ENCODE data around the gene COL4A2.

The COL4A2 gene

DNA sequence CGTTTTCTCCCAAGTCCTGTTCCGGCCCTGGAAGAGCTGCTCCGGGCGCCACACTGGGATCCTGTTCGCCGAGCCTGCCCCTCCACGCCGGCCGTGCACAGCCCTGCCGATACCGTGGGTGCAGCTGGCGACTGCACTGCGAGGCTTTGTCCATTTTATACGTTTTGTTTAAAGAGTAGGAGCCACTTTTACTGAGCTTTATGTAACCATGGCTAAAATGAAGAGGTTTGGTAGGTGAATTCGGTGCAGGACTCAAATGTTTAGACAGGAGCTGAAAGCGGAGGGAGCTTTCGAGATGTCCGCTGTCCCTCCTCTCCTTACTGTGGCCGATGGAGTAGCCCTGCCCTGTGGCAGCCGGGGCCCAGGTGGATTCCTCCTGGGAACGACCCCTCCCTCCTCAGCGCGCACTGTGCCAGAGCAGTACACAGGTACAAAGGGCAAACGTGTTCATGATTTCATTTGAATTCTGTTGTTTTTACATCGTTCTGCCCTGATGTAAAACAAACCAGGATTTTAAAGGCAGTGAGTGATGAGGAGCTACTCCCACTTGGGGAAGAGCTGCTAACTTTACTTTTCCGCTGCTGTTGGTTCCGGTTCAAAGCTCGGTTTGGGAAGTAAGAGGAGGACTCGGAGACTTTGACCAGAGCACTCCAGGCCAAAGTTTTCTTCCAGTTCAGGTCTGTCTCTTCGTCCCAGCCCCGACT is 1.7 kb downstream of the COL4A2 start:
- POLR2A ChIA-PET: interaction anchor here (0.8 to 3.0 kb wide), 6 partner anchors 14 to 103 kb away, joined by 3 to 12 read pairs (median 7); no protein-coding TSS in a partner anchor
- H3K4me3 ChIP-seq (ENCODE audit: low read depth, low read length): peak overlapping the region; percentile 78
- DNase-seq (ENCODE audit: low read depth, low spot score): no peak
- CTCF ChIA-PET: interaction anchor here (1.0 to 1.3 kb wide), 5 partner anchors 11 to 103 kb away, joined by 3 to 6 read pairs (median 4); no protein-coding TSS in a partner anchor
- TF ChIP-seq, protein P1, sequence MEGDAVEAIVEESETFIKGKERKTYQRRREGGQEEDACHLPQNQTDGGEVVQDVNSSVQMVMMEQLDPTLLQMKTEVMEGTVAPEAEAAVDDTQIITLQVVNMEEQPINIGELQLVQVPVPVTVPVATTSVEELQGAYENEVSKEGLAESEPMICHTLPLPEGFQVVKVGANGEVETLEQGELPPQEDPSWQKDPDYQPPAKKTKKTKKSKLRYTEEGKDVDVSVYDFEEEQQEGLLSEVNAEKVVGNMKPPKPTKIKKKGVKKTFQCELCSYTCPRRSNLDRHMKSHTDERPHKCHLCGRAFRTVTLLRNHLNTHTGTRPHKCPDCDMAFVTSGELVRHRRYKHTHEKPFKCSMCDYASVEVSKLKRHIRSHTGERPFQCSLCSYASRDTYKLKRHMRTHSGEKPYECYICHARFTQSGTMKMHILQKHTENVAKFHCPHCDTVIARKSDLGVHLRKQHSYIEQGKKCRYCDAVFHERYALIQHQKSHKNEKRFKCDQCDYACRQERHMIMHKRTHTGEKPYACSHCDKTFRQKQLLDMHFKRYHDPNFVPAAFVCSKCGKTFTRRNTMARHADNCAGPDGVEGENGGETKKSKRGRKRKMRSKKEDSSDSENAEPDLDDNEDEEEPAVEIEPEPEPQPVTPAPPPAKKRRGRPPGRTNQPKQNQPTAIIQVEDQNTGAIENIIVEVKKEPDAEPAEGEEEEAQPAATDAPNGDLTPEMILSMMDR (IDR thresholded peaks at IDR 0.05; ENCODE audit: insufficient read depth, low read length, missing control alignments): no peak

DNA sequence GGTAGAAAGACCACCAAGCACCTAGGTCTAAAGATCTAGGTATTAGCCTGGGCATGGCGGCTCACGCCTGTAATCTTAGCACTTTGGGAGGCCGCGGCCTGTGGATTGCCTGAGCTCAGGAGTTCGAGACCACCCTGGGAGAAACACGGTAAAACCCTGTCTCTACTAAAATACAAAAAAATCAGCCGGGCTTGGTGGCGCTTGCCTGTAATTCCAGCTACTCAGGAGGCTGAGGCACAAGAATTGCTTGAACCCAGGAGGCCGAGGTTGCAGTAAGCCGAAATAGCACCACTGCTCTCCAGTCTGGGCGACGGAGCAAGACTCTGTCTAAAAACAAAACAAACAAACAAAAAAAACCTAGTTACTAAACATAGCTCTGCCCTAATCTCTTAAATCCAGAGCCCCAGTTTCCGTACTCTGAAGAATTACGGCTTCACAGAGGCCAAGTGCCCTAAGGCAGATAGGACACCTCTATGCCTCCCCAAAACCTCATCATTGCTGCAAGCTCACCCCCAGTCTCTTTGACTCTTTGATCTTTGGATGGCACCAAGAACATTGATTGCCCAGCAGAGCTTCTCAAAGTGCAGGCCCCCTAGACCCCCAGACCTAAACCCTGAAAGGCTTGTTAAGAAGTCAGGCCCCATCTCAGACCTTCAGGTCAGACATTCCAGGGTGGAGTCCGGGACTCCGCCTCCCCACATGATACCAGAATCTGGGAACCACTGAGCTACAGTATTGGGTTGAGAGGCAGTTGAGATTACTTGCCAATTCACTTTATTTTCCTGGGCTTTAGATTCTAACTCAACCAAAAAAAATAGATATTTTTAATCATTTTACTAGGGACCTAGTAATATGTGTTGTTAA is 2.8 kb downstream of the COL4A2 start:
- TF ChIP-seq, protein P1 (IDR thresholded peaks at IDR 0.05; ENCODE audit: insufficient read depth, low read length, missing control alignments): no peak
- H3K4me3 ChIP-seq (ENCODE audit: low read depth, low read length): peak overlapping the region; percentile 78
- ChIA-PET CTCF (interaction anchor here (0.7 to 1.5 kb wide), 5 partner anchors 8 to 103 kb away, joined by 3 to 6 read pairs (median 3); no protein-coding TSS in a partner anchor), POLR2A (interaction anchor here (0.8 to 2.4 kb wide), 3 partner anchors 8 to 102 kb away, joined by 3 to 7 read pairs (median 7); no protein-coding TSS in a partner anchor)
- no peak for DNase-seq (ENCODE audit: low read depth, low spot score)

DNA sequence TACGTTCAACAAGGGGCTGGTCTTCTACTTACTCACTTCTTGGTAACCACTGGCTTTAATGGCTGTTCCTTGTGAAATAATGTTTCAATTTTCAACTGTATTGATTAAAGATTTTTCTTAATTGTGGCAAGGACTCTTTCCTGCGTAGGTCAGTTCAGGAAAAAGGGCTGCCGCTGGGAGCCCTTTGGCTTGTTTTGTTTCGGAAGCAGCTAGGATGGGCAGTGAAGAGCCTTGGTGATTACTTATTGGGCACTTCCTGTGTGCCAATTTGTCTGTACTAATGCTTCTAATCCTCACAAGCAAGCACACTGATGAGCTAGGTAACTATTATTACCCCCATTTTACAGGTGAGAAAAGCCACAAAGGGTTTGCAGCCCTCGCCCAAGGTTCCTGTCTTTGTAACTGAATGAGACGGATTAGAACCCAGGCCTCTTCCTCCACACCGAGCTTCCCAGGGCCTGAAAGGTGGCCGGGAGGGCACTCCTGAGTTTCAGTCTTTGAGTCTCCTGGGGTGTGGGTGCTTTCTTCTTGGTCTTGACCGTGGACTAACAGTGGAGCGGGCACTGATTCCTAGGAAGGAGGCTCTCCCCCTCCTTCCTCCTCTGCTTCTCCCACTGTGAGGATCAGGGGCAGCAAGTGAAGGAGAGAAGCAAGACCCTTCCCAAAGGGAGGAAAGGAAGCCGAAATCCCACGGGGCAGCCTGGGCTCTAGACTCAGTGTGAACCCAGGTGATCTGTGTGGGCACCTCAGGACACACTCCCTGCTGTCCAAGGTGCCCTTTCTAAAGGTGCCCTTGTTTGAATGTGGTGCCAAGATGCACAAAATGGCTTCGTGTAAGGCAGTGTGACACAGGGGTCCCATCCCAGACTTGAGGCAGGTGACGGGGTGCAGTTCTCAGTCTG is 3.7 kb downstream of the COL4A2 start:
- ChIA-PET POLR2A (interaction anchor here (0.8 kb wide), 1 partner anchor 9 kb away, joined by 3 read pairs; no protein-coding TSS in a partner anchor), CTCF (interaction anchor here (1.0 to 1.5 kb wide), 3 partner anchors 9 to 14 kb away, joined by 3 to 6 read pairs (median 3); no protein-coding TSS in a partner anchor)
- TF ChIP-seq, protein P1 (IDR thresholded peaks at IDR 0.05; ENCODE audit: insufficient read depth, low read length, missing control alignments): no peak
- H3K4me3 ChIP-seq (ENCODE audit: low read depth, low read length): 0 out of 2 replicates have a peak overlapping the region, but pooled peaks have one; percentile 2
- no peak for DNase-seq (ENCODE audit: low read depth, low spot score)

DNA sequence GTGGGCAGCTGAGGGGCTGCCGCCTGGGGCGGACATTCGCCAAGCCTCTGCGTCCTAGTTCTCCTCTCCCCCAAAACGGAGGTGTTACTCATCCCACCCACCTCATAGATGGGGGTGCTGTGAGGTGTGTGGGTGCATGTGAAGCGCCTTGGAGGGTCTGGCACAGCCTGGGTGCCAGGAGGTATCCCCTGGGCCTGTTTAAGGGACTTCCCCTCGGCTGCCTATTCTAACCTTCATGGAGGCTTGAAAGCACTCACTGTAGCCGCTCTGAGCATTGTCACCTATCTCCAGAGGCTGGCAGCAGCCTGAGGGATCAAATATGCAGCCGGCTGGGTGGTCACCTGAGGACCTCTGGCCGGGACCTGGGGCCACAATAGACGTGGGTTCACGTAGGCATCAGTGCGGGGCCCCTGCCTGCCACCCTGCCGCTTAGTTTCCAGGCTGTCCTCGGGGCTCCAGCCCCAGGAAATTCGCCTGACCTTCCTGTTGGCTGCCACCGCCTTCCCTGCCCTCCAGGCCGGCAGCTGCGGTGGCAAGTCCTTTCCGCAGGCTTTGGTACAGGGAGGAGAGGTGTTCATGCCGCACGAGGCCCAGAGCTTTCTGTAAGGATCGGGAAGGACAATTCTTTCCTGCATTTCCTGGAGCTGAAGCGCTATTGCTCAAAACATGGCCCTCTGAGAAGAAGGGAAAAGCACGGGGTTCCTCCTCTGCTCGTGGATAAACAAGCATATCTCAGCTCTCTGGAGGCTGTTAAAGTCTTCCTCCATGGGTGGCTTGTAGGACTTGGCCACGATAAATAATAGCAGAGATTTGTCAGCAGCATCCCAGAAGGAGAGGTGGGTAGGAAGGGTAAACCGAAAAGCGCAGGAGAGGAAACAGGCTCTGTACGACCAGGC is 4.6 kb downstream of the COL4A2 start:
- ChIA-PET POLR2A (interaction anchor here (0.9 to 2.0 kb wide), 3 partner anchors 10 to 100 kb away, joined by 3 to 8 read pairs (median 3); no protein-coding TSS in a partner anchor), CTCF (interaction anchor here (1.1 to 1.2 kb wide), 2 partner anchors 11 to 39 kb away, joined by 3 to 6 read pairs; no protein-coding TSS in a partner anchor)
- H3K4me3 ChIP-seq (ENCODE audit: low read depth, low read length): peak overlapping the region; percentile 13
- no peak for DNase-seq (ENCODE audit: low read depth, low spot score)
- TF ChIP-seq, protein P1 (IDR thresholded peaks at IDR 0.05; ENCODE audit: insufficient read depth, low read length, missing control alignments): no peak

Data from AG04449 (cell line).